ENCODE data around the gene ARHGAP5. TPM values are rescaled to one million over a fixed set of nuclear protein-coding genes. Genes with fewer than 3 reads are reported as not detected.

The ARHGAP5 gene
- total RNA-seq, 6 experiments from 2014 or later: 32.0 to 60.5 (median 50.1) TPM

GRCh38 chr14:32081901-32082300 is 4.8 kb downstream of the ARHGAP5 start:
- Histone ChIP-seq H3K4me3 (no peak overlapping the region), H3K9me3 (no peaks in the 10 kb centered on the region), H3K27ac (no peak overlapping the region), H3K4me1 (peaks cover 0 to 46% (median 12%) of the 10 kb centered on the region in 4 donors), H3K27me3 (no peaks in the 10 kb centered on the region), H3K36me3 (no peaks in the 10 kb centered on the region)
- DNase-seq (no peak), ATAC-seq (no peak)
- WGBS (ENCODE audit: insufficient coverage, low coverage, low lambda C conversion rate, missing lambda C conversion rate): 74% methylated on average over 5 of the region's 7 CpGs
- intact Hi-C loops (cut with DNase I): no loop called here
- TF ChIP-seq POLR2A (IDR thresholded peaks at IDR 0.05) (no peak), CTCF (IDR thresholded peaks at IDR 0.05) (no peak)

DNA sequence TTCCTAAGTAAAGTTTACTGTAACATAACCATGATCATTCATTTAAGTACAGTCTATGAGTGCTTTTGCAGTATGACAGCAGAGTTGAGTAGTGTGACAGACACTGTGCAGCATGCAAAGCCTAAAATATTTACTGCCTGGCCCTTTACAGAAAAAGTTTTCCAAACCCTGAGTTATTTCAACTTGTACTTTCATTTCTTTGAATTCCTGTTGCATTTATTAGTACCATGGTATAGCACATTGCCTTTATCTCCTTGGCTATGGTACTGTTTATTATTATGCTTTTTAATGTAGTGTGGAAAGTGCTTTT is 6.2 kb downstream of the ARHGAP5 start:
- Histone ChIP-seq H3K4me3 (no peak overlapping the region), H3K36me3 (no peaks in the 10 kb centered on the region), H3K9me3 (no peaks in the 10 kb centered on the region), H3K27ac (no peak overlapping the region), H3K27me3 (no peaks in the 10 kb centered on the region), H3K4me1 (peaks cover 0 to 44% (median 12%) of the 10 kb centered on the region in 4 donors)
- no peak for TF ChIP-seq CTCF (IDR thresholded peaks at IDR 0.05)
- no peak for TF ChIP-seq POLR2A (IDR thresholded peaks at IDR 0.05)
- peak in 1 of 4 donors; percentile 35 for ATAC-seq
- DNase-seq: no peak
- intact Hi-C loops (cut with DNase I): no loop called here

DNA sequence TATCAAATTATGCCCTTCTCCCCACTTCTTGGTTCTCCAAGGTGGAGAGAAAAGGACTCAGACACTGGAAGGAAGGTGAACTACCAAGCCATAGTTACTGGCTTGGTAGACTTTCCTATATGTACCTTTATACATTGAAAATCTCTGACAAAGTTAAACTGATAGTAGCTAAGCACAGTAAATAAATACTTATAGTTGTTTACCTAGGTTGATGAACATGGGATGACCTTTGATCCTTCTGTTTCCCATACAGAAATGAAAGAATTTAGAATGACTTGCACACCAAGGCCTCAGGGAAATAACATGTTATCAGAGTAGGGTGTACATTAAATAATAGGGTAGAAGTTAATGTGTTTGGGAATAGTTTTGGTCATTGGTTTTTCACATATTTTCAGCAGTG is 6.7 kb downstream of the ARHGAP5 start:
- no peaks in the 10 kb centered on the region for H3K27me3 ChIP-seq
- DNase-seq: no peak
- intact Hi-C loops (cut with DNase I): no loop called here
- ATAC-seq: peak; percentile 61 to 80 (median 70)
- no peaks in the 10 kb centered on the region for H3K9me3 ChIP-seq
- TF ChIP-seq CTCF (IDR thresholded peaks at IDR 0.05) (no peak), POLR2A (IDR thresholded peaks at IDR 0.05) (no peak)
- no peak overlapping the region for H3K4me3 ChIP-seq
- H3K4me1 ChIP-seq: peaks cover 0 to 39% (median 12%) of the 10 kb centered on the region in 4 donors
- H3K27ac ChIP-seq: no peak overlapping the region
- H3K36me3 ChIP-seq: no peaks in the 10 kb centered on the region

DNA sequence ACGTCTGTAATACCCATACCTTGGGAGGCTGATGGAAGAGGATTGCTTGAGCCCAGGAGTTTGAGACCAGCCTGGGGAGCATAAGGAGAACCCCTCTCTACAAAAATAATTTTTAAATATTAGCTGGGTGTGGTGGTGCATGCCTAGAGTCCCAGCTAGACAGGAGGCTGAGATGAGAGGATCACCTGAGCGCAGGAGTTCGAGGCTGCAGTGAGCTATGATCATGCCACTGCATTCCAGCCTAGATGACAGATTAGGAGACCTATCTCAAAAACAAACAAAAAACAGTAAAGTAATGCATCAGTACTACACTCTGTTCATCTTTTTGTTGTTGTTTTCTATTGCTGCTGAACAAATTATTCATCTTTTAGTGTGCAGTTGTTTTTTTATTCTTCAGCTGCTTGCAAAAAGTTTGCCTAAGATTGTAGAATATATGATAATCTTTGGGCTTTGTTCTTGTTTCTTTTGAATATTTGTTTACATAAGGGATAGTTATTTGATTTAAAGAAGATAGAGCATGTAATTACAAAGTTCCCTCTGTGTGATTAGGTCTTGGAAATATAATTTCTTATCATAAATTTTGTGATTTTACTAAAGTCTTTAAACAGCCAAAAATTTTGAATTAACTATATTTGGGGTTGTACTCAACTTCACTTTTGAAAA is 8.2 kb downstream of the ARHGAP5 start:
- DNase-seq (no peak), ATAC-seq (no peak)
- TF ChIP-seq CTCF (IDR thresholded peaks at IDR 0.05) (no peak), POLR2A (IDR thresholded peaks at IDR 0.05) (no peak)
- peaks cover 0 to 26% (median 7%) of the 10 kb centered on the region in 4 donors for H3K4me1 ChIP-seq
- 67% methylated on average over 1 of the region's 3 CpGs for WGBS (ENCODE audit: insufficient coverage, low coverage, low lambda C conversion rate, missing lambda C conversion rate)
- no peaks in the 10 kb centered on the region for H3K27me3 ChIP-seq
- intact Hi-C loops (cut with DNase I): no loop called here
- no peak overlapping the region for H3K4me3 ChIP-seq
- H3K9me3 ChIP-seq: no peaks in the 10 kb centered on the region
- H3K36me3 ChIP-seq: no peaks in the 10 kb centered on the region
- no peak overlapping the region for H3K27ac ChIP-seq
